GM12892 (cell line): ENCODE measurements around the gene TTYH2.

ENCODE experiments used
- DNase-seq: peaks from one replicate; pipeline ENCODE4 v3.0.0; 2011; ENCODE audit not compliant: insufficient read length
- FAIRE-seq: peaks from 2 replicates; lab custom pipeline; 2011; peaks lifted over from hg19 to GRCh38; lab: Jason Lieb, UNC
- POLR2A ChIP-seq: IDR thresholded peaks from 2 replicates; pipeline ENCODE4 v1.6.1; 2011; ENCODE audit warnings: low read depth, low read length, control low read depth
- POLR2AphosphoS5 ChIP-seq: IDR thresholded peaks from 2 replicates; pipeline ENCODE4 v1.6.1; 2011; ENCODE audit warnings: low read depth, low read length, control low read depth
- TAF1 ChIP-seq: IDR thresholded peaks from 2 replicates; pipeline ENCODE4 v1.6.1; 2011; ENCODE audit warnings: low read depth, mild to moderate bottlenecking, control low read depth, low read length, borderline replicate concordance

TTYH2 gene

DNA sequence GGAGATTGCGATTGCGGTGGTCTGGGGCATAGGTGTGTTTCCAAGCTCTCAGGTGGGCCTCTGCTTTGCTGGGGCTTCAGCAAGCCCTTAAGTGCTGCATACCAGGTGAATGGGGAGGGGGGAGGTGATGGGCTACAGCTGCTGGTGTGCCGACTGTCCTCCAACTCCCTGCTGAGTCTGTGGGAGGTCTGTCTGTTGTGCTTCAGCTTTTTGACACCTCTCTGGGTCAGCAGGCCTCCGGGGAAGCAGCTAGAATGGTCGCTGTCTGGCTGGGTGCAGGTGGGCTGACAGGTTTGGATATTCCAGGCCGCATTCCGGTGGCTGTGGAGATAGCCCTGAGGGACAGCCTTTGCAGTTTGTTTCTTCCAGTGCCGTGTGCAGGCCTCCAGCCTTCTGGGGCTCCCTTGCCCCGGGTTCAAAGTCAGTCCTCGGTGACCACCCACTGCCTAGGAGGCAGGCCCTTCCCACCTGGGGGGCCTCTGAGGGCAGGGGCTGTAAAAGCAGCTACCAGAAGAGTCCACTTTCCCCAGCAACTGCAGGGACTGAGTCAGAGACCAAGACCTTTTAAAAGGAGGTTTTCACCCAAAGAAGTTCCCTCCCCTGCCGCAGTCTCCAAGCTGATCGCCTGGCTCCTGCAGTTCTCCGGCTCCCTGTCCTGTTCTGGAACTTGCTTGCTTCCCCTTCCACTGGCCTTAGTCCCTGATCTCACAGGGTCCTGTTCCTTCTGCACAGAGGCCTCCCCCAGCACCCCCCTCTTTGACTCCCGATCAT lies 2.0 kb upstream of the TTYH2 start:
- DNase-seq (no peak), FAIRE-seq (no peak)
- TF ChIP-seq TAF1 (no peak), POLR2AphosphoS5 (peak; percentile 69), POLR2A (peak; percentile 12; the same call in 1 of the 2 replicates)

DNA sequence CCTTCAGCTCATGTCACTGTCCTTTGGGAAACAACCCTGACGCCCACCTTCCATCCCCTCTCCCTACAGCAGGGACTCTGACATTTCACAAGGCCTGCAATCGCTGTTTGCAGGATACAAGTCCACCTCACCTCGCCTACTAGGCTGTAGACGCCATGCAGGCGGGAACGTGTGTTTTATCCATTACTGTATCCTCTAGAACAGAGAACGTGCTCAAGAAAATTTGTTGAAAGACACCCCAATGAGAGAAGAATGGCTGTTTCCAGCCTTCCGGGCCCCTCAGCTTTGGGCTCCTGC lies 1.5 kb upstream of the TTYH2 start:
- FAIRE-seq: no peak
- no peak for DNase-seq
- no peak for TF ChIP-seq POLR2A

DNA sequence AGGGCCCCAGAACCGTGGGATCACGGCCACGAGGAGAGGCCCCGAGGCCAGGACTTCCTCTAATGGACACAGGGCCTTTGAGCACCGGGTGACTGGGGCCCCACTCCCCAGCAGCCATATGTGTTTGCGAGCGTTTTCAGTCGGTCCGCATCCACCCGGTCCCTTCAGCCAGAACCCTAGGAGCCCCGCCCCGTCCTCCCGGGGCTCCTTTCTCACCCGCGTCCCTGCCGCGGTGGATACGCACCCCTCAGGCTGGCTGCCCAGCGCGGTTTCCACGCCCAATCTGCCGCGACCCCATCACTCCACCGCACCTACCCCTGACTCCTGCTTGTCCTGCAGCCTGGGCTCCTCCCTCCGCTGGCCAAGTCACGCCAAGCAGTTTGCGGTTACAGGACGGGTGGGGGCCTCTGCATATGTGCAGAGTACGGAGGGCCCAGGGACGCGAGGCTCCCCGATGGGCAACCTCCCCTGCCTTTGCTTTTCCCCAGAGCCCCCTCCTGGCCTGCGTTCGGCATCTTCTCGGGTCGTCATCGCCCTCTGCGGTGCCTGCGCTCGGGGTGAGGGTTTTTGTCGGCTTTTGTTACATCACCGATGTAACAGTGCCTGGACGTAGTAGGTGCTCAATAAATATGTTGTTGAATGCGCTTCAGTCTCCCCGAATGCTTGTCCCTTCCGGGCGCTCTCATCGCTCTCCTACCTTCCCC lies 1.0 kb upstream of the TTYH2 start:
- no peak for DNase-seq
- FAIRE-seq: no peak
- TF ChIP-seq TAF1 (no peak), POLR2AphosphoS5 (no peak), POLR2A (no peak; the same call in 1 of the 2 replicates)

DNA sequence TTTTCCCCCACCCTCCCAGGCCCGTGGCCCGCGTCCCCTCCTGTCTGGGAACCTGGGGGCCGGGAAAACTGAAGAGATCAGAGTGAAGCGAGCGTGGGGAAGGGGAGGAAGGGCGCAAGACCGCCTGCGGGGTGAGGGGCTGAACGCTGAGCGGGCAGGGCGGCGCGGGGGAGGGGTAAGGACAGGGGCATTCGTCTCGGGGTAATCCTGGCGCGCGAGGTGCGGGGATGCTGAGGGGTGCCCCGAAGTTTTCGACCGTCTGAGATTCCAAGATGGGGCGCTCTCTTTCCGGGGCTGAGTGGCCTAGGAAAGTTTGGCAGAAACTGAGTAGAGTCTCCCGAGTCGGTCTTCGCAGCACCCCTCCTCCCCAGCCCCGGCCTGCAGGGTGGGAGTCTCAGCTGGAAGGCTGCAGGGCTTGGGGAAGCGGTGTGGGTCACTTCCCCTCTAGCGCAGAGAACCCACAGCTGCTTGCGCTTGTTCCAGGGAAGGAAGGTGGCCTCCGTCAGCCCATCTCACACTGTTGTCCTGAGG lies 555 bp downstream of the TTYH2 start:
- peak; percentile 51 for FAIRE-seq
- TF ChIP-seq POLR2AphosphoS5 (no peak), TAF1 (no peak), POLR2A (no peak)
- no peak for DNase-seq

DNA sequence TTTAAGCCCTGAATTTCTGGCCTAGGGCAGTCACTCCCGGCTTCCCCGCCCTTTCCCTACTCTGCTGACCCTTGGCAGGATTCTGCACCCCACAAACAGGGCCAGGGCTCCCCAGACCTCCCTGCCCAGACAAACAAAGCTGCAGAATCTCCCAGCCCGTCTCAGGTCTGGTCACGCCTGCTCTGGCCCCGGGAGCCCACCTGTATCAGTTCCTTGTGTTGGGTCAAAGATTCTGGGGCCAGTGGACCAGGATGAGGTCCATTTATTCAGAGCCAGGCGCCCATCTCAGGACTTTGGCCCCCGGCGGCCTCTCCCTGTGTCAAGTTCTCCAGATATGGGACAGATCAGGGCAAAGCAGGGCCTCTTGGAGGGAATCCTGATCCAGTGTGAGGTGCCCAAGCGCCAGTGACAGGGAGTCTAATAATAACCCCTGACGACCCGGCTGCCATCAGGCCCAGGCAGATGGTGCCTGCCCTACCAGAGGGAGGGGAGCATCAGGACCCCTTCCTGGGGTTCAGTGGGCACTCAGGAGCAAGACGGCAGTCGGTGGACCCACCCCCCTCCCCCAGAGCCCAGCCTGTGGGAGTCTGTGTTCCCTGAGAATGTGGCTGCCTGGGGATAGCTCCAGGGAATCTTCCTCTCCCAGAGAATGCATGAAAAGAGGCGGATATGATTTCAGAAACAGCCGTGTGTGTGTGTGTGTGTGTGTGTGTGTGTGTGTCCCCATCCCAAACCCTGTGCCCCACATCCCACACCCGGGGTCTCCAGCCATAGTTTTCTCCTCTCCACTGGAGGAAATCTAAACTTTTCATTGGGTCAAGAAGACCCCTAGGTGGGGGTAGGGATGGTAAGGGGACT lies 1.3 kb downstream of the TTYH2 start:
- TF ChIP-seq POLR2A (no peak), POLR2AphosphoS5 (no peak), TAF1 (no peak)
- DNase-seq (no peak), FAIRE-seq (no peak)

DNA sequence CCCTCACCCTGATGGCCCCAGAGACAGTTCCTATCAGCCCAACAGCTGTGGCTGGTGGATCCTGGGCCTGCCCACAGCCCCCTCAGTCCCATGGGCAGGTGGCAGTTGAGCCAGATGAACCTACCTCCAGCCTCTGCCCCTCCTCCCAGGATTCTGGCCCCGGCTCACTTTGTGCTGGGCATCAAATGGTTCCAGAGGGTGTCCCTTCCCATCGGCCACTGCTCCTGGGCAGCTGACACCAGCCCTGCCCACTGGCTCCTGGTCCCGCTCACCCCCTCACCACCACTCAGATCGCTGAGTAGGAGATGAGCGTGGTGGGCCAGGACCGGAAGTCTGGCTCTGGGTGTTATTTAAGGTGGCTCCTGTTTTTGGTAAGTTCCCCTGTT lies 2.0 kb downstream of the TTYH2 start:
- DNase-seq (no peak), FAIRE-seq (no peak)
- TF ChIP-seq TAF1 (no peak), POLR2A (no peak), POLR2AphosphoS5 (no peak)

DNA sequence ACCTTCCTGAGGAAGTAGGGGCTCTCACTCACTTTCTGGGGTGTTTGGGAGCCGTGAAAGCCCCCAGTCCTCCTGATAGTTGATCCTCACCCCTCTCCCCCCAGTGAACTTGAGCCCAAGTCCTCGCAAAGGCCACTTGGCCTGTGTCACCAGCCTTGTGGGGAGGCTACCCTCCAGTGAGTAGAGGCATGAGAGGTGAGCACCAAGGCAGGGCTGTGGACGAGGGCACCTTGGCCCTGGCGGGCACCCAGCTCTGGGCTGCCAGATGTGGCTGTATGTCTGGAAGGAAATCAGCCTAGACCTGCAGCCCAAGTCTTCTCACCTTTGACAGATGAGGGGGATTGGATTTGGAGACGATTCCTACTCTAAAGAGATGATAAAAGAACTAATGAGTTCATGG lies 3.1 kb downstream of the TTYH2 start:
- FAIRE-seq: no peak
- no peak for TF ChIP-seq TAF1
- no peak for TF ChIP-seq POLR2AphosphoS5
- TF ChIP-seq POLR2A: no peak
- DNase-seq: no peak

DNA sequence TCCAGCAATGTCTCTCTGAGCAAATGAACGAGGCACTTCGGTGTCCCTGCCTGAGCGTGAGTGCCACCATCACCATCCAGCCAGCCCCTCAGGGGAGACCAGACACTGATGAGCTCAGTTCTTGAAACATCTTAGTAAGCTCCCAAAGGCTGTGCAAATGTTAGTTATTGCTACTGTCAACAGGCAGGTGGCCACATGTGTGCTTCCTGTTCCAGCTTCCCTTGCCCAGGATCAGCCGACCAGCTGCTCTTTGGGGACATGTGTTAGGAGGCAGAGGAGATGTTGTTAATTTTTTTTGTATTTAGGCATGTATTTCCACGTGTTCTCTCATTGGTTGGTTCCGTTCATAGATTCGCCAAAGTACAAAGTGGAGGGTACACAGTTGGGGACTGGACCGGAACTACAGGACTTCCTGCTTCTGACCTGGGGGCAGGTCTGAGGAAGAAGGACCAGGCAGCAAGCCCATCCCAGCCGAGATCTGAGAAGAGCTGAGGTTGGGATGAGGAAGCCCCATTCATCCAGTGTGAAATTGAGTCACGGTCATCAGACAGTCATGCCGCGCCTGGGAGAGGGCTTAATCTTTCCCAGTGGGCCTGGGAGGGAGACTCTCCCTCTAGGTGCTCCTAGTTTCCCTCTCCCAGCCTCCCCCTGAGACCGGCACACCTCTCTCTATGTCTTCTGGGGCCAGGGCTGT lies 3.8 kb downstream of the TTYH2 start:
- DNase-seq (no peak), FAIRE-seq (no peak)
- TF ChIP-seq TAF1 (no peak), POLR2AphosphoS5 (no peak), POLR2A (no peak)

DNA sequence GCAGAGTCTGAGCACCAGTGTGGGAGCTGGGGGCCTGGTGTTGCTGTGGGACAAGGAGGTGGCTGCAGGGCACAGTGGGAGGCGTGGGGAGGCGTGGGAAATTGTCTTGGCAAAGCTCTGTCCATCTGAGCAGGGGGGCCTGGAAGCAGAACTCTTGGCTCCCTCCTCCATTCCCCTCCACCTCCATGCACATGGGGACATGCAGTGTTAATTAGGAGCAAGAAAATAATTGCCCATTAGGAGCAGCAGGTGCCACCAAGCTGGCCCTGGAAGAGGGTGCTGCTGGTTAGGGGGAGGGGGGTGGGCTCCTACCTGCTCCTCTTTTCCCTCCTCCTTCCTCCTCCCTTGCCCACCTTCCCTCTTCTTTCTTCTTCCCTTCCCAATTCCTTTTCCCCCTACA lies 4.5 kb downstream of the TTYH2 start:
- DNase-seq (no peak), FAIRE-seq (no peak)

DNA sequence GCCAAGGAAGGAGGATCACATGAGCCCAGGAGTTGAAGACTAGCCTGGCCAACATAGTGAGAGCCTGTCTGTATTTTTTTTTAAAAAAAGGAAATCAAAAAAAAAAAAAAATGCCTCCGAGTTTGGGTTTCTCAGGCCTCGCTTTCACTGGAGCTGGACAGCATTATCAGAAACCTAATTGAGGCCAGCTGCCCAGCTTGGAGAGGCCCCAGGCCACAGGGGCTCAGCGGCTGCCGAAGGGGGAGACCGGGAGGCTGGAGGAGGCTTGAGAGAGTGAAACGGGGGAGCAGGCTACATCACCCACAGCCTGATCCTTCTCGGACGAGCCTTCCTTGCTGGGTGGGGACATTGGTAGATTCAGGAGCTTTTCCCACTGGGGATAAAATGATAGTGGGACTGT lies 5.1 kb downstream of the TTYH2 start:
- DNase-seq: no peak
- no peak for TF ChIP-seq TAF1
- TF ChIP-seq POLR2A: no peak
- no peak for TF ChIP-seq POLR2AphosphoS5
- FAIRE-seq: no peak

More for the DNA sequence above, 4.5 kb downstream of the TTYH2 start:
- TF ChIP-seq POLR2AphosphoS5 (no peak), POLR2A (no peak), TAF1 (no peak)

DNA sequence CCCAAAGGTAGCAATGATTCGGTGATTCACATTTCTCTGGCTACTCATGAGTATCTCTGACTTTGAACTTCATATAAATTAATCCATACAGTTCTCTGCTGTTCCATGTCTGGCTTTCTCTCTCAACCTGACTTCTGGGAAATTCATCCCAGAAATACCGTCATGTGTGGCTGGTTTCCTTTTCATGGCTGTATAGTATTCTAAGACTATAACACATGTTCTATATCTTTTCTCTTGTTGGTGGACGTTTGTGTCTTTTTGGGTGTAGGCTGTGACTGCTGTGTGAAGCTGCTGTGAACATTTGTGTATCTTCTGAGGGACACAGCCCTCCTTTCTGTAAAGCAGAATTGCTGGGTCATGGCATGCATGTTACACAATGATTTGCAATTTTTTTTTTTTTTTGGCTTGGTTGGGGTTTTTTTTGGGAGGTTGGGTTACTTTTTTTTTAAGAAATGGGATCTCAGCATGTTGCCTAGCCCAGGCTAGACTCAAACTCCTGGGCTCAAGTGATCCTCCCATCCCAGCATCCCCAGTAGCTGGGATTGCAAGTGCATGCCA lies 6.3 kb downstream of the TTYH2 start:
- DNase-seq (no peak), FAIRE-seq (no peak)
- no peak for TF ChIP-seq POLR2A
- TF ChIP-seq POLR2AphosphoS5: no peak
- TF ChIP-seq TAF1: no peak
